GM12878 (cell line): ENCODE data around the gene SYTL2.

Experiments used
- BHLHE40 ChIP-seq, 2 experiments: fragments of 450-650 bp in 1 of 2; IDR thresholded peaks; 2 replicates each; pipeline ENCODE4 v1.6.1; 2011 to 2017; ENCODE audit warnings: low read depth in 2 of 2, borderline replicate concordance in 1 of 2, improper control_type of control experiment in 1 of 2, low read length in 1 of 2, mild to moderate bottlenecking in 1 of 2
- CTCF ChIP-seq, 3 experiments: IDR thresholded peaks in 2 of 3; conservative IDR thresholded peaks in 1 of 3; 2 replicates each; pipeline ENCODE4 v1.5.1; 2011; ENCODE audit warnings: low read depth in 3 of 3, low read length in 3 of 3, mild to moderate bottlenecking in 3 of 3, control low read depth in 2 of 3, moderate library complexity in 2 of 3, inconsistent platforms in 1 of 3, mixed read lengths in 1 of 3; ENCODE audit not compliant: control insufficient read depth in 2 of 3, insufficient read depth in 1 of 3; ENCODE audit errors: extremely low read depth in 1 of 3
- EP300 ChIP-seq, 2 experiments: fragments of 150-350 bp in 1 of 2; IDR thresholded peaks; 2 replicates each; pipeline ENCODE4 v1.6.1; 2011 to 2012; ENCODE audit warnings: low read depth in 2 of 2, low read length in 2 of 2, borderline replicate concordance in 1 of 2, improper control_type of control experiment in 1 of 2, inconsistent platforms in 1 of 2; ENCODE audit not compliant: control insufficient read depth in 1 of 2
- FOXM1 ChIP-seq: IDR thresholded peaks from 2 replicates; pipeline ENCODE4 v1.6.1; 2012; ENCODE audit warnings: low read depth, mild to moderate bottlenecking, inconsistent platforms, low read length, moderate library complexity
- GABPA ChIP-seq: IDR thresholded peaks from 2 replicates; pipeline ENCODE4 v1.6.1; 2014; ENCODE audit warnings: antibody characterized with exemption, low read depth, mild to moderate bottlenecking, inconsistent platforms
- KDM1A ChIP-seq: fragments of 200-600 bp; sonication (generic); IDR thresholded peaks from 2 replicates; pipeline ENCODE4 v1.6.1; 2016; ENCODE audit warnings: borderline replicate concordance
- PKNOX1 ChIP-seq: fragments of 450-650 bp; IDR thresholded peaks from 2 replicates; pipeline ENCODE4 v1.6.1; 2016; ENCODE audit warnings: mild to moderate bottlenecking
- SUZ12 ChIP-seq: fragments of 200-600 bp; sonication (generic); IDR thresholded peaks from one replicate; pipeline ENCODE4 v1.6.1; 2018; ENCODE audit warnings: antibody characterized with exemption, mild to moderate bottlenecking; ENCODE audit not compliant: unreplicated experiment
- ZBTB40 ChIP-seq: fragments of 450-650 bp; IDR thresholded peaks from 2 replicates; pipeline ENCODE4 v1.6.1; 2016; ENCODE audit warnings: mild to moderate bottlenecking, moderate library complexity, borderline replicate concordance
- ZNF384 ChIP-seq: IDR thresholded peaks from 2 replicates; pipeline ENCODE4 v1.6.1; 2012; ENCODE audit warnings: low read depth, mild to moderate bottlenecking, low read length, improper control_type of control experiment, borderline replicate concordance
- ZNF687 ChIP-seq: fragments of 450-650 bp; IDR thresholded peaks from 2 replicates; pipeline ENCODE4 v1.6.1; 2017; ENCODE audit warnings: mild to moderate bottlenecking, moderate library complexity
- ZSCAN29 ChIP-seq: fragments of 450-650 bp; IDR thresholded peaks from 2 replicates; pipeline ENCODE4 v1.6.1; 2017; ENCODE audit warnings: mild to moderate bottlenecking, moderate library complexity

GRCh38 chr11:85679576-85679975, 131.4 kb downstream of the SYTL2 start:
- TF ChIP-seq CTCF (IDR thresholded peaks at IDR 0.05 in 2 of 3, conservative IDR thresholded peaks at IDR 0.05 in 1 of 3; ENCODE audit: control insufficient read depth in 2 of 3, extremely low read depth in 1 of 3, insufficient read depth in 1 of 3, low read depth in 3 of 3, low read length in 3 of 3) (no peak), EP300 (IDR thresholded peaks at IDR 0.05; ENCODE audit: borderline replicate concordance in 1 of 2, control insufficient read depth in 1 of 2, low read depth in 2 of 2, low read length in 2 of 2) (no peak), BHLHE40 (IDR thresholded peaks at IDR 0.05; ENCODE audit: borderline replicate concordance in 1 of 2, low read depth in 2 of 2, low read length in 1 of 2) (no peak), GABPA (no peak), FOXM1 (no peak), PKNOX1 (no peak), ZNF687 (no peak), ZNF384 (no peak), KDM1A (no peak), ZBTB40 (no peak), SUZ12 (no peak), ZSCAN29 (no peak)
